ENCODE data around the gene PDE1C.

DNA sequence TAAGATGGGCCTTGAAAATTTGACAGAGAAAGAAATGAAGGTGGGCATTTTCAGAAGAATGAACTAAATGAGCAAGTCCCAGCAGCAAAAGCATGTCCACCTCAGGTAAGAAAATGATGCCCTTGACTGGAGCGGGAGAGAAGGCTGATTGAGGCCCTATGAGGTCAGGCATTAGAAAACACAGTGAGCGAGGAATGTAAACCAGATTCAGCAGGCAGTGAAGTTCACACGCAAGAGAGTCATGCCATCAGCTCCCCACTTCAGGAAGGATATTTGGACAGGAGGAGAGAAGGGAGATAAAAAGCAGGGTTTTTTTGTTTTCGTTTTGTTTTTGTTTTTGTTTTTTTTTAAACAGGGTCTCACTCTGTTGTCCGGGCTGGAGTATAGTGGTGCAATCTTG lies 216.8 kb downstream of the PDE1C start:
- TF ChIP-seq POU2F2 (IDR thresholded peaks at IDR 0.05; ENCODE audit: low read depth, low read length) = no peak
- no peak for TF ChIP-seq POLR2AphosphoS5 (IDR thresholded peaks at IDR 0.05; ENCODE audit: low read depth, low read length)
- TF ChIP-seq TAF1 (IDR thresholded peaks at IDR 0.05; ENCODE audit: low read depth, low read length) = no peak
- TF ChIP-seq POLR2A (IDR thresholded peaks at IDR 0.05; ENCODE audit: low read depth, low read length) = no peak
- TF ChIP-seq PAX5 (IDR thresholded peaks at IDR 0.05; ENCODE audit: insufficient read depth, low read length, severe bottlenecking) = no peak
- TF ChIP-seq SPI1 (IDR thresholded peaks at IDR 0.05; ENCODE audit: low read depth, low read length) = no peak

Measured in GM12891 (cell line).